Measurements from ENCODE around the gene KRT17.

GRCh38 chr17:41636652-41637051 is 12.3 kb upstream of the KRT17 start:
- TF ChIP-seq CTCF (IDR thresholded peaks at IDR 0.05 in 2 of 3, conservative IDR thresholded peaks at IDR 0.05 in 1 of 3; ENCODE audit: control insufficient read depth in 2 of 3, extremely low read depth in 1 of 3, insufficient read depth in 1 of 3, low read depth in 3 of 3, low read length in 3 of 3) (no peak), SMAD1 (IDR thresholded peaks at IDR 0.05; ENCODE audit: low read depth, partially characterized antibody) (no peak), USF2 (IDR thresholded peaks at IDR 0.05; ENCODE audit: borderline replicate concordance, low read depth, low read length) (no peak), POLR2A (IDR thresholded peaks at IDR 0.05; ENCODE audit: low read depth, low read length) (no peak), MXI1 (IDR thresholded peaks at IDR 0.05; ENCODE audit: low read depth, low read length) (no peak), RAD51 (IDR thresholded peaks at IDR 0.05) (no peak), EP300 (IDR thresholded peaks at IDR 0.05; ENCODE audit: borderline replicate concordance in 1 of 2, control insufficient read depth in 1 of 2, low read depth in 2 of 2, low read length in 2 of 2) (no peak), EZH2 (IDR thresholded peaks at IDR 0.05; ENCODE audit: borderline replicate concordance, control insufficient read depth, low read depth, low read length) (no peak), NR2C2 (IDR thresholded peaks at IDR 0.05; ENCODE audit: borderline replicate concordance, control insufficient read depth, insufficient read length, low read depth) (no peak), FOXM1 (IDR thresholded peaks at IDR 0.05; ENCODE audit: low read depth, low read length) (no peak), USF1 (IDR thresholded peaks at IDR 0.05; ENCODE audit: borderline replicate concordance, extremely low read length, insufficient read depth, low read depth, low read length) (no peak), ZNF687 (IDR thresholded peaks at IDR 0.05) (no peak), PAX8 (IDR thresholded peaks at IDR 0.05) (no peak)
